Epithelial cell of proximal tubule (primary cell): ENCODE results near the gene ADIG. TPM values are rescaled to one million over a fixed set of nuclear protein-coding genes. Genes with fewer than 3 reads are reported as not detected.
A peak's percentile ranks its signal among the peaks of the same experiment; 100 is the strongest.

Experiments
- DNase-seq: peaks from one replicate; pipeline ENCODE4 v3.0.0-alpha.2; 2011; ENCODE audit warnings: low read depth
- H3K4me3 ChIP-seq: 2 replicates; pipeline ENCODE4 v1.5.1; 2011; ENCODE audit warnings: low read depth, mild to moderate bottlenecking, low read length
- CTCF ChIP-seq: conservative IDR thresholded peaks from 2 replicates; pipeline ENCODE4 v1.5.1; 2012; ENCODE audit warnings: low read depth, mild to moderate bottlenecking, low read length
- total RNA-seq: library from RNA; depleted of rRNA; stranded (reverse); fragments of >200 nt; gene quantifications from 2 replicates; pipeline ENCODE4 v1.2.3, GENCODE V29; 2015

ADIG gene
- total RNA-seq, 1 donor from 2014 or later = not detected

DNA sequence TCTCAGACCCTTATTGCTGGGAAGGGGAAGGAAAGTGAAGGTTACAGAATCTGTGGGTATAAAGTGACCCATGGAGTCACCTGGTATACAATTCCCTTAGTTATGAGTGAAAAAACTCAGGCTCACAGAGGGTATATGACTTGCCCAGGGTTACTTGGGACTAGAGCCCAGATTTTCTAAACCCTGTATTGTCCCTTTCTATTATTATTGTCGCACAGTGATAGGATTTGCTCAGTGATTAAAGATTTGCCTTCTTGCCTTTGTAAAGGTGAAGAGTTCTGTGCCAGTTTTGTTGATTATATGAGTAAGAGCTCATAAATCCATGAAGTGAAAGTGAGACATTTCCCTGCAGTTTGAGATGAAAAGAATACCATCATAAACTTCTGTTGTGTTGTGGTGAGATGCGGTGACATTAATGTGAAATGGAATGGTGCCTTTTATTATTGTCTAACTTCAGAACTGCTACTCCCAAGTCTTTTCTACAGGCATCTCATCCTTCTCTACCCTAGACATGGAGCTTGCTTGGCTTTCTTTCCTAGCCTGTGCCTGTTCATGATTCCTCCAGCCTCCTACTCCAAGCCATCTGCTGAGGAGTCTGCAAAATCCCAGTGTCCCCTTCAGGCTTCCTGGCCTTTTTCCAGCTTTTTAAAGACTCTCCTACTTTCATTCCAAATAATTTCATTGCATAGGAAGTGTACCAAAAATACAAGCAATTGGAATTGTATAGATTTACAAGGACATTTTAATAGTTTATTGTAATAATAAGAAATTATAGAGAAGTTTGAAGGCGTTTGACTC, 33.5 kb upstream of the ADIG start:
- no peak overlapping the region for H3K4me3 ChIP-seq
- no peak for DNase-seq
- no peak for TF ChIP-seq CTCF

DNA sequence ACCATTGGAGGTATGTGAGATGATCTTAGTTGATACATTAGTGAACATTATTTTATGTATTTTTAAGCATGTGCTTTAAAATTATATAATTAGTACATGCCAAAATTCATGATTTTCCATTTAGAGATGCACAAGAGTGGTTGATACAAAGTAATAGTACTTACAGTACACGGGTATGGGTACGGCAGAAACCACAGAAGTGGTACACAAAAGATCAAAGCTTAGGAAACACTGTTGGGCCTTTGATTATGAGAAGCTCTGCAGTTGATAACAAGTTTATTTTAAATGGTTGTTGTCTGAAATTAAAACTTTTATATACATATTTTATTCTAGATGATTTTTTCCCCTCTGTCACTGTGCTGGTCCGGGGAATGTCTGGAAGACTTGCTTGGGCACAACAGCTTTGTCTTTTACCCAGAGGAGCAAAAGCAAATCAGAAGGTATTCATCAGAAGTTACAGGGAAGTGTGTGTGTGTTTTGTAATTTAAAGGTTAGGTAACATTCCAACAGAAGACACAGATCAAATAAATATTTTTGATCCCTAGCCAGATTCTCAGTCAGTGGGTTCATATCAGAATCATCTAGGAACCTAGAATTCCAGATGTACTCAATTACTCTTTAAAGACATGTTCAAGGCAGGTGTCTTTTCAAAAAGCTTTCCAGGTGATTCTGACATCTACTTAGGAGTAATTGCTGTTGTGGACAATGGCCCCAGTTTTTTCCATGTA, 32.5 kb upstream of the ADIG start:
- no peak for DNase-seq
- H3K4me3 ChIP-seq = no peak overlapping the region
- TF ChIP-seq CTCF = no peak

GRCh38 chr20:38550274-38550673, 30.7 kb upstream of the ADIG start:
- no peak overlapping the region for H3K4me3 ChIP-seq
- TF ChIP-seq CTCF = peak; percentile 26
- DNase-seq = no peak

GRCh38 chr20:38551056-38551626, 29.9 kb upstream of the ADIG start:
- no peak for DNase-seq
- H3K4me3 ChIP-seq = no peak overlapping the region
- TF ChIP-seq CTCF = no peak

DNA sequence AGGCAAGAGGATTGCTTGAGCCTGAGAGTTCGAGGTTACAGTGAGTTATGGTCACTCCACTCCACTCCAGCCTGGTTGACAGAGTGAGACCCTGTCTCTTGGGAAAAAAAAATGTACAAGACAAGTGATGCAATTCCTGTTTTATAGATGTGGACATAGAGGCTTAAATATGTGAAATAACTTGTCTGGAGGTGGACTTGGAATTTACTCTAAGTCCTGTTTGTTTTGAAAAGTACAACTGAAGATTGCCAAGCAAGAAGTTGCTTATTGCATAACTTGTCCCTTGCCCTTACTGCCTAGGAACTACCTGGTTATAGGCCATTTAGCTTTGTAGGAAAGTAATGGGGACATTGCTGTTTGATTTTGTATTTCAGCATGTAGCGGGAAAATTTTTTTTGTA, 26.0 kb upstream of the ADIG start:
- TF ChIP-seq CTCF = no peak
- no peak for DNase-seq
- no peak overlapping the region for H3K4me3 ChIP-seq

GRCh38 chr20:38555395-38555794, 25.6 kb upstream of the ADIG start:
- TF ChIP-seq CTCF = no peak
- no peak for DNase-seq
- H3K4me3 ChIP-seq = no peak overlapping the region
